ENCODE data around the gene NCF2.

The NCF2 gene

GRCh38 chr1:183580281-183580682 is 10.0 kb downstream of the NCF2 start:
- Histone ChIP-seq H3K27me3 (replicated peaks) (no peaks in the 10 kb centered on the region), H3K36me3 (replicated peaks) (no peaks in the 10 kb centered on the region), H3K4me3 (ENCODE audit: low read depth, low read length) (no peak overlapping the region), H3K27ac (no peak overlapping the region)
- in situ Hi-C loops (cut with HindIII; ENCODE audit: low pct_ligation_motif_present, low sequenced_read_pairs): no loop called here
- TF ChIP-seq CTCF (IDR thresholded peaks at IDR 0.05; ENCODE audit: low read depth, low read length, missing control alignments): no peak
- DNase-seq: no peak

DNA sequence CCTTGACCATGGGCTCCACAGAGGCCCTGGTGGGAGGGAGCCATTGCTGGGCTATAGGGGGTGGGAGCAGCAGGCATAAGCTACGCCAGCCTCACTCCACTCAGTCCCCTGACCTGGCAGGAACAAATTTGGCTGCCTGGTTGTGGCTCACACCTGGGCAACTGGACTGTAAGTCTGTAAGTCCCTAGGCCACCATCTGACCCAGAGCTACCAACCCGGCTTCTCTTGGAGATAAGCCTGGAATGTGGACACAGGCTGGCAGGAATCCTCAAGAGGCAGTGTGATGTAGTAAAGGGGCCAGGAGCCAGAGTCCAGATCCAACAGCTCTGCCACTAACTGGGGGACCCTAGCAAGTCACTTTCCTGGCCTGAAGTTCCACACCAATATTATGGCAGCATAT is 11.4 kb downstream of the NCF2 start:
- in situ Hi-C loops (cut with HindIII; ENCODE audit: low pct_ligation_motif_present, low sequenced_read_pairs): no loop called here
- DNase-seq: no peak
- Histone ChIP-seq H3K4me3 (ENCODE audit: low read depth, low read length) (no peak overlapping the region), H3K27me3 (replicated peaks) (no peaks in the 10 kb centered on the region), H3K27ac (no peak overlapping the region), H3K36me3 (replicated peaks) (no peaks in the 10 kb centered on the region)
- TF ChIP-seq CTCF (IDR thresholded peaks at IDR 0.05; ENCODE audit: low read depth, low read length, missing control alignments): no peak

DNA sequence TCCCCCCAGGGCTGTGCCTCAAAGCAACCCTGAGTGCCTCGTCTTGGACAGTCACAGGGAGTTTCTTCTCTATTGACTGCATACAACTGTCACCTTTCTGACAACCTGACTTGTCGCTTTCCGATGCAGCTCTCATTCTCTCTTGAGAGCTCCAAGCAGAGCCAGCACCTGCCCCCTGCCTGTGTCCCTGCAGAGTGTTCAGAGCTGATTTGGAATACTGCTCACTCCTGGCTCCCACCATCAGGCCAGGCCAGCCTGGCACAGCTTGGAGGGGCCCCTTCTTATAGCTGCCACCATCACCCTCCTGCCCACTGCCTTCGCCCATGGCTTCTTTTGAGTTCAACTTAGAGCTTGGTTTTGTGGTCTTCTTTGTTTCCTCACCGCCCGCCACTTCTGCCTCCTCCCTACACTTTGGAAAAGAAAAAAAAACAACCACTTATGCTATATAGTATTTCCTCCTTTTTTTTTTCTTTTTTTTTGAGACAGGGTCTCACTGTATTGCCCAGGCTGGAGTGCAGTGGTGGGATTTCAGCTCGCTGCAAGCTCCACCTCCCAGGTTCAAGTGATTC is 12.3 kb downstream of the NCF2 start:
- no peaks in the 10 kb centered on the region for H3K27me3 ChIP-seq (replicated peaks)
- no peak for DNase-seq
- H3K36me3 ChIP-seq (replicated peaks): no peaks in the 10 kb centered on the region
- H3K4me3 ChIP-seq (ENCODE audit: low read depth, low read length): no peak overlapping the region
- H3K27ac ChIP-seq: no peak overlapping the region
- no peak for TF ChIP-seq CTCF (IDR thresholded peaks at IDR 0.05; ENCODE audit: low read depth, low read length, missing control alignments)
- in situ Hi-C loops (cut with HindIII; ENCODE audit: low pct_ligation_motif_present, low sequenced_read_pairs): no loop called here

GRCh38 chr1:183576537-183576936 is 13.7 kb downstream of the NCF2 start:
- H3K36me3 ChIP-seq (replicated peaks): no peaks in the 10 kb centered on the region
- H3K4me3 ChIP-seq (ENCODE audit: low read depth, low read length): no peak overlapping the region
- no peak for TF ChIP-seq CTCF (IDR thresholded peaks at IDR 0.05; ENCODE audit: low read depth, low read length, missing control alignments)
- no peak for DNase-seq
- in situ Hi-C loops (cut with HindIII; ENCODE audit: low pct_ligation_motif_present, low sequenced_read_pairs): no loop called here
- H3K27me3 ChIP-seq (replicated peaks): no peaks in the 10 kb centered on the region
- H3K27ac ChIP-seq: no peak overlapping the region

- no peak overlapping the region for H3K4me3 ChIP-seq (ENCODE audit: low read depth, low read length)
- H3K27ac ChIP-seq: no peak overlapping the region
- TF ChIP-seq CTCF (IDR thresholded peaks at IDR 0.05; ENCODE audit: low read depth, low read length, missing control alignments): no peak
- no peak for DNase-seq
- no peaks in the 10 kb centered on the region for H3K27me3 ChIP-seq (replicated peaks)
- in situ Hi-C loops (cut with HindIII; ENCODE audit: low pct_ligation_motif_present, low sequenced_read_pairs): no loop called here
- H3K36me3 ChIP-seq (replicated peaks): no peaks in the 10 kb centered on the region
Measured at GRCh38 chr1:183575606-183576005, 14.7 kb downstream of the NCF2 start.

- no peak overlapping the region for H3K4me3 ChIP-seq (ENCODE audit: low read depth, low read length)
- H3K27me3 ChIP-seq (replicated peaks): no peaks in the 10 kb centered on the region
- H3K36me3 ChIP-seq (replicated peaks): no peaks in the 10 kb centered on the region
- in situ Hi-C loops (cut with HindIII; ENCODE audit: low pct_ligation_motif_present, low sequenced_read_pairs): no loop called here
- no peak for DNase-seq
- H3K27ac ChIP-seq: no peak overlapping the region
- TF ChIP-seq CTCF (IDR thresholded peaks at IDR 0.05; ENCODE audit: low read depth, low read length, missing control alignments): no peak
Measured at GRCh38 chr1:183572721-183573120, 17.5 kb downstream of the NCF2 start.

Data from brain microvascular endothelial cell (primary cell).